ENCODE data around the gene ABHD17A. TPM values are rescaled to one million over a fixed set of nuclear protein-coding genes. Genes with fewer than 3 reads are reported as not detected.

ABHD17A gene
- total and polyA plus RNA-seq, 2 of the 8 experiments (the other 6 are each of a cell fraction or from before 2014, with no cell fraction given): 41.2 to 87.4 TPM

- TF ChIP-seq EZH2 (IDR thresholded peaks at IDR 0.05; ENCODE audit: low read depth, low read length, severe bottlenecking) (no peak), TEAD4 (IDR thresholded peaks at IDR 0.05; ENCODE audit: low read depth, low read length) (no peak), FOSL1 (IDR thresholded peaks at IDR 0.05; ENCODE audit: insufficient read depth, low read depth, low read length) (no peak), BRCA1 (IDR thresholded peaks at IDR 0.05; ENCODE audit: low read depth, low read length) (no peak), POLR2AphosphoS5 (IDR thresholded peaks at IDR 0.05; ENCODE audit: low read depth, low read length) (no peak; the same call in 1 of the 2 replicates), CBX5 (IDR thresholded peaks at IDR 0.05; ENCODE audit: low read depth, low read length) (no peak), RBBP5 (IDR thresholded peaks at IDR 0.05; ENCODE audit: borderline replicate concordance, low read depth, low read length) (no peak)
Measured at GRCh38 chr19:1907563-1908363, 22.5 kb upstream of the ABHD17A start (continued).
